PC-9 (cell line): ENCODE data around the gene SERPINB4.

ENCODE experiments used
- CTCF ChIP-seq: fragments of 200-600 bp; sonication (generic); conservative IDR thresholded peaks from 2 replicates; pipeline ENCODE4 v1.6.1; 2017; ENCODE audit warnings: mixed run types, antibody characterized with exemption, mild to moderate bottlenecking, moderate library complexity
- EZH2 ChIP-seq: fragments of 200-600 bp; sonication (generic); IDR thresholded peaks from 2 replicates; pipeline ENCODE4 v1.8.0; 2017; ENCODE audit warnings: antibody characterized with exemption, low read depth

DNA sequence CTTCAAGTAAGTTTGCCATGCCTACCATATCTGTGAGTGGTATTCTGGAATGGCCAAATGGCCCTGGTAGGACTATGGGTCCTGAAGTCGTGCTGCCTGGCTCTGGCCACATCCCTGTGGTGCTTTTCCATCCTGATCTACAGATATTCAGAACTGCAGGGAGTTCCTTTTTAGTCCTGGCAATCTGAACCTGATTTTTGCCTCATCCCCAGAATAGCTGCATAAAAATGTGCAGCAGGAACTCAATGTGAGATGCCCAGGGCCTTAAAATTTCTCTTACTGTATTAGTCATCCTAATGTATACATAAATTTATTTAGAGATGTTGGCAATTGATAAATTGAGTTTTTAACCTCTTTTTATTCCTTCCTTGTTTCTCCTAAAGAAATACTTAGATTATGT lies 51.6 kb downstream of the SERPINB4 start:
- TF ChIP-seq CTCF (no peak), EZH2 (no peak)
